ENCODE results near the gene OS9. TPM values are rescaled to one million over a fixed set of nuclear protein-coding genes. Genes with fewer than 3 reads are reported as not detected.
"Not testable (repeated sequence)": the region's sequence is repeated elsewhere in the genome, so short reads cannot be mapped to it uniquely, and the experiment has no call there.

OS9 gene
- total RNA-seq, 2 experiments from 2014 or later, result 82.6 to 112 TPM

GRCh38 chr12:57657744-57658143, 36.2 kb upstream of the OS9 start:
- ChIA-PET CTCF (ENCODE audit: unreplicated experiment) (no interaction called here), POLR2A (no interaction called here)
- Histone ChIP-seq H2AFZ (ENCODE audit: low read length) (no peak overlapping the region), H3K4me1 (ENCODE audit: insufficient read depth, low read length, poor library complexity, severe bottlenecking) (no peaks in the 10 kb centered on the region), H3K36me3 (ENCODE audit: insufficient read depth, low read length) (no peaks in the 10 kb centered on the region), H3K9me2 (ENCODE audit: insufficient read depth, low read length) (no peaks in the 10 kb centered on the region), H3K4me2 (ENCODE audit: low read length) (no peak overlapping the region), H3K4me3 (ENCODE audit: low read depth, low read length, poor library complexity, severe bottlenecking) (no peak overlapping the region), H4K20me1 (ENCODE audit: insufficient read depth, low read length) (no peaks in the 10 kb centered on the region), H3K79me2 (ENCODE audit: insufficient read depth, low read depth, low read length) (no peaks in the 10 kb centered on the region), H3K9me3 (ENCODE audit: low read length) (peaks cover 19% of the 10 kb centered on the region), H3K27ac (ENCODE audit: low read depth, low read length, poor library complexity, severe bottlenecking) (no peak overlapping the region)
- intact Hi-C loops (cut with micrococcal nuclease; ENCODE audit: unreplicated experiment), result no loop called here
- no peak for DNase-seq (ENCODE audit: low spot score)
- no TSS peak for BruUV-seq (replicated peaks)
- TF ChIP-seq EZH2phosphoT487 (IDR thresholded peaks at IDR 0.05; ENCODE audit: borderline replicate concordance, low read depth, low read length) (no peak), CTCF (conservative IDR thresholded peaks at IDR 0.05; ENCODE audit: low read length) (no peak)

- no peak overlapping the region for H3K4me2 ChIP-seq (ENCODE audit: low read length)
- H3K9me2 ChIP-seq (ENCODE audit: insufficient read depth, low read length), result no peaks in the 10 kb centered on the region
- H4K20me1 ChIP-seq (ENCODE audit: insufficient read depth, low read length), result no peaks in the 10 kb centered on the region
- H3K79me2 ChIP-seq (ENCODE audit: insufficient read depth, low read depth, low read length), result no peaks in the 10 kb centered on the region
- H3K4me3 ChIP-seq (ENCODE audit: low read depth, low read length, poor library complexity, severe bottlenecking), result no peak overlapping the region
- intact Hi-C loops (cut with micrococcal nuclease; ENCODE audit: unreplicated experiment), result no loop called here
- no peak overlapping the region for H2AFZ ChIP-seq (ENCODE audit: low read length)
- DNase-seq (ENCODE audit: low spot score), result no peak
- H3K9me3 ChIP-seq (ENCODE audit: low read length), result peaks cover 16% of the 10 kb centered on the region
- ChIA-PET POLR2A (no interaction called here), CTCF (ENCODE audit: unreplicated experiment) (no interaction called here)
- no TSS peak for BruUV-seq (replicated peaks)
- no peak overlapping the region for H3K27ac ChIP-seq (ENCODE audit: low read depth, low read length, poor library complexity, severe bottlenecking)
- no peaks in the 10 kb centered on the region for H3K36me3 ChIP-seq (ENCODE audit: insufficient read depth, low read length)
- no peaks in the 10 kb centered on the region for H3K4me1 ChIP-seq (ENCODE audit: insufficient read depth, low read length, poor library complexity, severe bottlenecking)
- TF ChIP-seq CTCF (conservative IDR thresholded peaks at IDR 0.05; ENCODE audit: low read length) (no peak), EZH2phosphoT487 (IDR thresholded peaks at IDR 0.05; ENCODE audit: borderline replicate concordance, low read depth, low read length) (no peak)
Measured at GRCh38 chr12:57658890-57659289, 35.0 kb upstream of the OS9 start.

GRCh38 chr12:57661376-57661775, 32.6 kb upstream of the OS9 start:
- no TSS peak for BruUV-seq (replicated peaks)
- no peak overlapping the region for H2AFZ ChIP-seq (ENCODE audit: low read length)
- POLR2A ChIA-PET, result interaction anchor here (1.8 kb wide), 1 partner anchor 25 kb away, joined by 6 read pairs; no protein-coding TSS in a partner anchor

GRCh38 chr12:57665066-57665820, 28.7 kb upstream of the OS9 start:
- CTCF ChIA-PET (ENCODE audit: unreplicated experiment); BruUV-seq (replicated peaks); H3K36me3 ChIP-seq (ENCODE audit: insufficient read depth, low read length); H3K27ac ChIP-seq (ENCODE audit: low read depth, low read length, poor library complexity, severe bottlenecking); H3K4me1 ChIP-seq (ENCODE audit: insufficient read depth, low read length, poor library complexity, severe bottlenecking); H3K4me3 ChIP-seq (ENCODE audit: low read depth, low read length, poor library complexity, severe bottlenecking); DNase-seq (ENCODE audit: low spot score); H3K9me2 ChIP-seq (ENCODE audit: insufficient read depth, low read length); POLR2A ChIA-PET; H3K79me2 ChIP-seq (ENCODE audit: insufficient read depth, low read depth, low read length); intact Hi-C loops (cut with micrococcal nuclease; ENCODE audit: unreplicated experiment); H3K4me2 ChIP-seq (ENCODE audit: low read length); H2AFZ ChIP-seq (ENCODE audit: low read length); H4K20me1 ChIP-seq (ENCODE audit: insufficient read depth, low read length): not testable (repeated sequence)
- H3K9me3 ChIP-seq (ENCODE audit: low read length), result peaks cover 13% of the 10 kb centered on the region; the same call in 1 of the 2 replicates

More at GRCh38 chr12:57661376-57661775, 32.6 kb upstream of the OS9 start:
- intact Hi-C loops (cut with micrococcal nuclease; ENCODE audit: unreplicated experiment), result no loop called here
- CTCF ChIA-PET (ENCODE audit: unreplicated experiment), result no interaction called here
- Histone ChIP-seq H3K9me3 (ENCODE audit: low read length) (peaks cover 13% of the 10 kb centered on the region; the same call in 1 of the 2 replicates), H3K36me3 (ENCODE audit: insufficient read depth, low read length) (no peaks in the 10 kb centered on the region), H3K9me2 (ENCODE audit: insufficient read depth, low read length) (no peaks in the 10 kb centered on the region), H3K4me2 (ENCODE audit: low read length) (no peak overlapping the region), H3K4me1 (ENCODE audit: insufficient read depth, low read length, poor library complexity, severe bottlenecking) (no peaks in the 10 kb centered on the region), H3K4me3 (ENCODE audit: low read depth, low read length, poor library complexity, severe bottlenecking) (no peak overlapping the region), H4K20me1 (ENCODE audit: insufficient read depth, low read length) (no peaks in the 10 kb centered on the region), H3K79me2 (ENCODE audit: insufficient read depth, low read depth, low read length) (no peaks in the 10 kb centered on the region), H3K27ac (ENCODE audit: low read depth, low read length, poor library complexity, severe bottlenecking) (no peak overlapping the region)
- TF ChIP-seq CTCF (conservative IDR thresholded peaks at IDR 0.05; ENCODE audit: low read length), result no peak
- TF ChIP-seq EZH2phosphoT487 (IDR thresholded peaks at IDR 0.05; ENCODE audit: borderline replicate concordance, low read depth, low read length), result no peak
- DNase-seq (ENCODE audit: low spot score), result peak; percentile 7

Measured in OCI-LY7 (cell line).